Stimulated activated naive CD8-positive, alpha-beta T cell treated with anti-CD3 and anti-CD28 coated beads, Interleukin-15, Interleukin-2, amounts not matched to agents 100 U/mL and 50 U/mL, for 24 hours (primary cell): ENCODE measurements around the gene LRMDA.

ENCODE experiments used
- ATAC-seq: fragments of 150-1000 bp; cut with Tn5 transposase; one replicate; pipeline ENCODE4 v1.10.0; 2021
- DNase-seq: peaks from one replicate; pipeline ENCODE4 v3.0.0; 2021

Gene LRMDA

DNA sequence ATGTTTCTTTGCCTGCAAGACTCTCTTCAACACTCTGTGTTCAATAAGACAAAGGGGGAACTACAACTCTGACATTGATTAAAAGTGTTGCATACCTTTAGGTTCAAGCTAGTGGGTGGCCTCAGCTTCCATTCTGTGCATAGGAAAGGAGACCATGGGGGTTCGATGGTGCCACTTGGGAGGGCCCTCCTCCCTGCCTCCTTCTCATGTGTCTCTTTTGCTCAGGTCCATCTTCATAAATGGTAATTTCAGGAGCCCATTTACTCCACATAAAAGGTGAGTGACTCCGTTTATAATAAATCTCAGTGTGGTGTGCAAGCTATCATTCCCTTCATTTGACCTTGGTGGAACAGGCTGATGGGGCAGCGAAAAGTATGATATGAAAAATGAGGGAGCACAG, 285.1 kb downstream of the LRMDA start:
- no peak for ATAC-seq
- no peak for DNase-seq

DNA sequence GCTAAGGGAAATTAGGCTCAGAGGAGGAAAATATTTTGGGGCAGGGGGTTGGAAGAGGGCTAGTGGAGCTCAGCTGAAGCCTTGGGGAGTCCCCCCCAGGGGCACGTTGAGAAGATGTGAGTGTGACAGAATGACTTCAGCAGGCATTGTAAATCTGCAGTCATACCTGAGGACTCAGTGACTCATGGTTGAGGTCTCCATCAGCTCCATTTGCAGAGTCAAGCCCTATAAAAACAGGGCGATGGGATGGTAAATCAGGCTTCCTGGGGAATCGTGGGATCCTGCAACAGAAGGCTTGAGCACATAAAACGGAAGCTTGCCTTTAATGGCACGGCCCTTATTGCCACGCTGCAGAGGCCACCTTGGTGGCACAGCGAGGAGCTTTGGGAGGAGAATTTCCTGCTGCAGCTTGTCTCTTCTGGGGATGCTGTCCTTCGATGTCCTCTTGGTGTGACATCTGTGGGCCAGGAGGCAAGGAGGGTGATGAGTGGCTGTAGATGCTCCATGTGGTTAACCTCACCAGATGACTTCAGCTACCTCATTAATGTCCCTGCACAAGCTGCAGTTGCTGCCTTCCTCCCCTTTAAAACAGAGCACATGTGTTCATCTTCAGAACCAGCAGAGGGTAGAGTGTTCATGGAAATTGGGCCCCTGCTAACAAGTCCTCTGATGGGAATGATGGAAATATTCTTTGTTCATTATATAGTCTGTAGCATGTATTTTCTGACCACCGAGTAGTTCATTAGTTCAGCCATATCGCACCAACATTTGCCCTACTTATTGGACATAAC, 285.9 kb downstream of the LRMDA start:
- DNase-seq, result no peak
- no peak for ATAC-seq

DNA sequence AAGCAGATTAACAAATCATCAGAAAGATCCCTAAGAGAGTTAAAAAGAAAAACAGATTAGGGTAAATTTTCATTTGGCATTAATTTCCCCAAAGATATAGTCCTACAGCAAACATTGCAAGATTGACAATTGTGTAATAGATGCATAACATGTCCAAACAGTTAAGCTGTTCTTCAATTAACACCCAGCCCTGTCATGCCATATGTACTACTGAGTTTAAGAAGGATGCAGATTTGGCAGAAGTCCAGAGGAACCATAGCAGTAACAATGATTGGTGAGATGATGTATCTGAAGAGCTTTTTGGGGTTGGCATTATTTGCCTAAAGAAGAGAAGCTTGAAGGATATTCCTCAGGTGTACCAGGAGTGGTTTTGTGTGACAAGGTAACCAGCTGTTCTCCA, 287.6 kb downstream of the LRMDA start:
- ATAC-seq, result no peak
- DNase-seq, result no peak

DNA sequence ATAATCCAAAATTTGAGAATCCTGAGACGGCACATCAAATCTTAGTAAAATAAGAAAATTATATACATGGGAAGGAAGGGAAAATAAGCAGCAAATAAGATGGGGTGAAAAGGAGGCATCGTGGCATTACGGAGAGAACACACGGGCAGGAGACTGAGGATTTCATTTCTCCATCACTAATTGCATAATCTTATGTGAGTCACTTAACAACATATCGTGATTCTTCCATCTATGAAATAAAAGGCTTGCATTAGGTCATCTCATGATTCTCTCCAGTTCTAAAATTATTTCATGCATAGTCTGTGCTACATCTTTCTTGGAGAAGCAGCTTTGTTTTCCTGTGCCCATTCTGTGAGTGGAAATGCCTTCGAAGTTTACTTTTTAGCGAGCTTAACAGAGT, 288.7 kb downstream of the LRMDA start:
- ATAC-seq, result no peak
- DNase-seq, result no peak

DNA sequence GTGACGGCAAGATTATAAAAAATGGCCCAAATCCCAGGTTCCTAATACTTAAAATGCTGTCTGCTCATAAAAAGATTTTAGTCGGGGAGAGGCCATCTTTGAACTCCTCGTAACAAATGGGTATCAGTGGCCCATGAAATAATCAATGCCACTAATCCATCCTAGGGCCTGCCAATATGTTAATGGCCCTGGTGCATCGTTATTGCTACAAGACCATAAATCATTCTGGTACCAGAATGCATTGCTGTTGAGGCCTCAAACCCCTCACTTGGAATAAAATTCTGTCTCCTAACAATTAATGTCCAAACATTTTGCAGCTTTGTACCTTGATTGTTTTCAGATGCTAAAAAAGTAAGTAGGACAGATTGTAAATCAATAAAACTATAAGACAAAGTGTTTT, 290.6 kb downstream of the LRMDA start:
- DNase-seq (no peak), ATAC-seq (no peak)

DNA sequence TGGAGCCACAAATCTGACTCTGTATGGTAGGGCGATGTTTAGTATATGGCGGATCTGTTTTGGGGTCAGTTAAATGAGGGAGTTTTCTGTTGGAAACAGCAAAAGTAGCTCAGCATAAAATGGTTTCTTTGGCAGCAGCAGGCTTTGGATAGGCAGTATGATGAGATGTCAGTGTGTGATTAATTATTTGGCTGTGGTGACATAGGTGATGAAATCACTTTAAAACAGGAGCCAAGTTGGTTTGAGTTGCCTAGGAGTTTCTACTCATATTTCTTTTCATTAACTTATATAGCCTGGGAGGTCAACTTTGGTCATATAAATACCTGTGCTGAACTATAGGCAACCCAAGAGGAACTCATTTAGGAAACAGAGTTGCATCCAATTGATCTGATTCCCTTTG, 291.2 kb downstream of the LRMDA start:
- no peak for ATAC-seq
- no peak for DNase-seq

DNA sequence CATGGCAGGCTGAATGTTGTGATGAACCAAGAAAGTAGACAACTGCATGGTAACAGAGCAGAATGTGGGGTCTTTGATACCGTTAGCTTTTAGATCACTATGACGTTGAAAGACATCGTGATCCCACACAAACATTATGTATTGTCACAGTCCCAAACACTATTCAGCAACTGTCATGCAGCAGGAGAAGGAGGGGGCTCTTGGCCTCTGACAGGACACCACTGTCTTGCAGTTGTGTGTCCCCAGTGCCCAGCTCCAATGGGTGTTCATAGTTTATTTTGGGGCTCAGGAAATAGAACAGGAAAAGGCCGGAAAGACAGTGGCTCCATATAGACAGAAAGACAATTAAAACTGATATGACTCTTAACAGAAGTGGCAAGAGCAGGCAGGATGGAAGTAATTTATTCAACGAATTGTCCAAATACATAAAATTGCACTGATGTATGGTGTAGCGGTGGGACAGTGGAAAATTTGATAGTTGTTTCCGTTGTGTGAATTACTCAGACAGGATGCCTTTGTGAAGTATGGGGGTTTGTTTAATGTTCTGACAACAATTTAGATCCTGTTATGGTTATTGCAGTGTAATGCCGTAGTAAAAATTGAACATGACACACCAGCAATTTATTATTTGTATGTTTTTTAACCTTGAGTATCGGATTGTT, 292.0 kb downstream of the LRMDA start:
- no peak for ATAC-seq
- DNase-seq, result no peak

DNA sequence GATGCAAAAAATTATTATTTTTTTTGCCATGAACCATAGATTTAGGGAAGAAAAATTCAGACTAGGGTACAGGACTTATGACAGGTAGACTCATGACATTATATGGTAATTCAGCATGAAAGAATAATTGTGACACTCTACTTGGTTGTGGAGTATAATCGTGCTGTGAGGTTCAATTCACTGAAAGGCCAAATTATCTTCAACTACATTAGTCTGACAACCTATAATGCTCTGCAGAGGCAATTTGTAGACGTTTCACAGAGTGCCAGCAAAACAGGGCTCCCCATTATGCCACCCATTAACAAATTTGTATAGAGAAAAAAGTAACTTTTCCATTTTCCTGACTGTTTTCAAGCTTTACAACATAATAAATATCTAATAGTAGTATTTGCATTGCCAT, 292.6 kb downstream of the LRMDA start:
- ATAC-seq, result no peak
- no peak for DNase-seq

DNA sequence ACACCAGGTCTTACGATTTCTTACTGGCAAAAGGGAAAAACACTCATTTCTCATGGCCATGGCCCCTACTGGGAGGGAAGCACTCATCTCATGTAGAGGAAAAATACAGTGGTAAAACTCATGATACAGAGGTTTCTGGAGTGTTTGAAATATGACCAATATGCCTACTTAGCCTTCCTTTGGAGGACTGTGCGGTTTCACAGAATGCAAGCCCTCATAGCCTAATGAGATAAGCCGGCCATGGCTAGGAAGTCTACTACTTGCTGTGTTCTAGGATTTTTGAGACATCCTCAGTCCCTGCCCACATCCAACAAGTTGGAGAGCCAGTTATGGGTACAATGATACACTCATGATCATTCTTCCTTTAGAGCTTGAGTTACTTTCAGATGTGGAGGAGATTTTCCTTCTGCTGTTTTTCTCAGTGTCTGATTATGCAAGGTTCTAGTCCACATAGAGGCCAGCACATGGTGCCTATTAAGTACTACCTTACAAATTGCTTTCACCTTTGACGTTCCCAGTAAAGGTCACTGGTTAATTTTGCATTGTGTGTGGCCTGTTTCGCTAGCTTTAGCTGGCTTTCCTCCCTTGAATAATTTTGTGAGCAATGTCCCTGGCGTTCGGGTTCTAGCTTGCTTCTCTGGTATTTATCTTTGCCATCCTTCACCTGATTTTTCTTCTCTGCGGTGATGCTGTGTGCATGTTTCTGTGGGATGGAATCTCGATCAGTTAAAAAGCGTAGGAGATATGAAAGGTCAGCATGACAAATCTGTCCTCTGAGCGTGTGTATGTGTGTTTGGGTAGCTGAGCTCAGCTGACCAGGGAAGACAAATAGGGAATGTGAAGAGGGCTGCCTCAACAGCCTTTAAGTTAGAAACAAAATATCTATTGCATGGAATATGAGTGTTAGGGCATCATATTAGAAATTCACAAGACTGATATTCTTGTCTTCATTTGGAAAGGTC, 295.4 kb downstream of the LRMDA start:
- DNase-seq, result no peak
- ATAC-seq, result no peak

DNA sequence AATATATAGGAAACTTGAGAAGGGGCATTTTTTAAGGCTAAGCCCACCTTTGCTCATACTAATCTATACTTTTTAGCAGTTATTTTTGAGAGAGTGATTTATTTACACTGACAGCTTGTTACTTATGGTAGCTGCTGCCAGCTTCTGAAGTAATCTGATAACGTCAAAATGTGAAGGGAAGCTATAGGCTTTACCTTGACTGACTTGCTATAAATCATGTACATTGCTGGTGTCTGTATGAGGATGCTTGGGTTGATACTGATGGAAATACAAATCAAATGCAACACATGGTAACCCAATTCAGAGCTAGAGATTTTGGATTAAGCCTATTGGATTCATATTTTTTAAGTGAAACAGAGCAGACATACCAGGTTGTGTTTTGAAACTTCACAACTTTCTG, 299.4 kb downstream of the LRMDA start:
- DNase-seq, result no peak
- no peak for ATAC-seq

DNA sequence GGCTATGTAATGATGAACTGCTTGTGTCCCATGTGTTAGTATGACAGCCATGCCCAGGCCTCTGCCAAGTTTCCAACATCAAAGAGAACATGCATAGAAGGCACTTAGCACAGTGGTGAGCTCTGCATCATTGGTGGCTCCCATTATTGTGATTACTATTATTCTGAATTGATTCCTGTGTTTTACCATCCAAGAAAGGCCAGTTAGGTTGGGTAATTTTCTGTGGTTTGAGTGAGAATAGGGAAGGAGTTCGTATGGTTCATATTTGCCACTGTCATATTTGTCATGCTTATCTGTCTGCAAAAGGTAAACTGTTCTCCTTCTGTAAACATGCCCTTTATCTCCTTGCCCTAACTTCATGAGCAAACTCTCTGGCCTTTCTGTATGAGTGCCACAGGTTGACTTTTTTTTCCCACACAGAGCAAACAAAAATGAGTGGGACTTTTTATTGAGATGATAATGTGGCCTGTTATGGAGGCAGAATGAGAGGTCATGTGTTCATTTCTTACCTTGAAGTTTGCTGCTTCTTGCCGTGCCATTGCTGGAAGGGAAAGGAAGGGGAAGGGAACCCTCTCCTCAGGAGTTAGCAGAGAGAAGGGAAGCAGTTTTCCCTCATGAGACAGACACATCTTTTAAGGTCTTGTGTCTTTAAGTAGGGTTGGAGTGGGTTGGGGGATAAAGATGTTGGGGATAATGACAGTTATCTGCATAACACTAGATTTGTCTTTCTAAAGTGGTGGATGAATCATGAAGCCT, 301.9 kb downstream of the LRMDA start:
- DNase-seq (no peak), ATAC-seq (no peak)

DNA sequence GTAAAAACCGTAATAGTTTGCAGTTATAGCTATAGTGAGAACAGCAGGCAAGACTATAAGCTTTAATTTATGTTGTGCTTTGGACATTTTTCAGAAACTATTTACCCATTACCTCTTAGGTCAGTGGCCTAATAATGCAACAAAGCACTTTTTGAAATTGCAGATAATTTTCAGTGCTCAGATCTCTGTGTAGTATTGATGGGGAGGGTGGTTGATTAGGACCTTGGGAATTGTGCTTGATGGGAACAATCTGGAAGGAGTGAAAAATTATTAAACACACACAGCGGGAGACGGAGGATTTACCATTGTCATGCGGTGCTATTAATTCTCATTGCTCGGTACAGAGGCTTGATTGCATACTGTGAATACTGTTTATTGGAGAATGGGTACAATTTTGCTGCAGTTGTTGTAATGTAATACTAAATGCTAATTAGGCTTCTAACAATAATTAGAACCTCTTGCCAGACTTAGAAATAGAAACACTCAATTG, 304.8 kb downstream of the LRMDA start:
- ATAC-seq (no peak), DNase-seq (no peak)

DNA sequence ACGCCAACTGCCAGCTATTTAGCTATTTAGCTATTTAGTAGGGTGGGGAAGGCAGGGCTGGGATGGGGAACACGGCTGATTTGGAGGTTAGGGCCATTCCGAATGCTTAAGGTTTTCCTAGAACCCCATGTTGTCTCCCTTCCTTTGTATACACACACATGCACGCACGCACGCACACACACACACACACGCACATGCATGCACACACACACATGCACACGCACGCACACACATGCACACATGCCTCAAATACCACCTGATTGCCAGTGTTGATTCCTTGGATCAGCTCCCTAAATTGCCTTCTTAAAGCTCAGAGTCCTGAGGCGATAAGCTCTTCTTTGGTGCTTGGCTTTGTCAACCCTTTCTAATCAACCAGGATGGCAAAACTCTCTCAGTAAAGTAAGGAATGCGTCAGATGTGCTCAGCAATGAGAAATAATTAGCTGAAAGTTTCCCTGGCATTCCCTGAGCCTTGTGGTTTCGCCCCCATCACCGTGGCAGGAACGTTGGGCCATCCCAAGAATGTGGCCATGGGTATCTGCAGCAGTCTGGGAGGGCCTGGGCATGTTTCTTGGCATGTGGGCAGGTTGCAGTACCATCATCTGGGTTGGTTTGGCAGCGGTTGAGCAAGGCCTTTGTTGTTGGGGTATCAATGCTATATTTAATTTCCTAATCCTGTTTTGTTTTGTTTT, 305.6 kb downstream of the LRMDA start:
- ATAC-seq (no peak), DNase-seq (no peak)

DNA sequence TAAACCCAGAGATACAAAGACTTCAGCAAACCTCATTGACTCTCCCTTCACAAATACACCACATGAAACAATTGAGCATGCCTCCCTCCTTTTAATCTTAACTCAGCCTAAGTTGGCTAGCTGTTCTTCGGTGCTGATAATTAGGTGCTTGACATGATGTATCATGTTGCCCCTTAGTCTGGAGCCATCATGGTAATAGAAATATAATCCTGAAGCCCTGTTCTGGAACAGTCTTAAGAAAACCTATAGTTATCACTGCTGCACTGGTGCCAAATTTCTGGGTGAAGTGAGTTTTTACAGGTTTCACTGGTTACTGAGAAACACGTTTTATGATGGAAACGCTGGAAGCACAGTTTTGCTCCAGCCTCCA, 306.1 kb downstream of the LRMDA start:
- DNase-seq (no peak), ATAC-seq (no peak)

DNA sequence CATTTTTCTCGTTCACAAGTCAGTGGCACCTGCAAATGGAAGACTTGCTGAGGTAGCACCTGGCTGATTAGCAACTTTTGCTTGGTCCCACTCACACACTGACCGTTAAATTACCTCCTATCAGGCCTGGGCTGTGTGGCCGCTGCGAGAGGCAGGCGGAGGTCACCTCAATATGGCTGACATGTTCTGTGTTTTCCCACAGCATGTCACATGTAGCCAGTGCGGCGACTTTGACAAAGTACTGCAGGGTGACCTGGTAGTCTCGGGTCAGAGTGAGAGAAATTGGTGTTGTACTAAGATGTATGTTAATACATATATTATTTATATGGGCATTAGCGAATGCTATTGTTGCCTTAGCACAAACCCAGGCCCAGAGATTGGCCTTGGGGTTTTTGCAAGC, 307.5 kb downstream of the LRMDA start:
- ATAC-seq, result no peak
- no peak for DNase-seq

DNA sequence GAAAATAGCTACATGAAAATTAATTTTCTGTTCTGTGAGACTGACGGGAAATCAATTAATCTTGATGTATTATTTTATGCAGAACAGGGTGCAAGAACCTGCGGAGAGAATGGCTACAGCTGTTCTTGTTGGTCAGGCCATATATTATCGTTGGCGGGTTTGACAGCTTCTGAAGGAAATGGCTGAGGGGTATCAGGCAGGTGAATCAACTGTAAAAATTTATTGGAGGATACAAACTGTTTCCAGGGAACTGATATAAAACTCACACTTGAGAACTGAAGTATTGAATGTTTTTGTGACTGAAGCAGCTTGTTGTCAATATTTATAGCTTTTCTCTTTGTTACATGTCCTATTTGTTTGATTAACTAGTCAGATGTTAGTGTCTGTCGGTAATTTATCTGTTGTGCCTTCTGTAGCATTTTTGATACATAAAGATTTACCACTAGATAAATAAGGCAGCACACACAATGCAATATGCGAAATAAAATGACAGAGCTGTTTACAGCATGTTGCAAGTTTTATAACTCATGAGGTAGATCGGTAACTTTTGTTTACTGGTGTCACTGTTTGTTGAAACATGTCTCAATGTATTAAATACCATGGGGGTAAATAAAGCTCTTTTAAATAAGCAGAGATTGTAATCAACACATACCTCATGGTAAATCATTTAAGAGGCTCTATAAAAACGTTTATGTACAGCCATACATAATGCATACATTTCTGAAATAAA, 308.2 kb downstream of the LRMDA start:
- ATAC-seq, result no peak
- DNase-seq, result no peak

DNA sequence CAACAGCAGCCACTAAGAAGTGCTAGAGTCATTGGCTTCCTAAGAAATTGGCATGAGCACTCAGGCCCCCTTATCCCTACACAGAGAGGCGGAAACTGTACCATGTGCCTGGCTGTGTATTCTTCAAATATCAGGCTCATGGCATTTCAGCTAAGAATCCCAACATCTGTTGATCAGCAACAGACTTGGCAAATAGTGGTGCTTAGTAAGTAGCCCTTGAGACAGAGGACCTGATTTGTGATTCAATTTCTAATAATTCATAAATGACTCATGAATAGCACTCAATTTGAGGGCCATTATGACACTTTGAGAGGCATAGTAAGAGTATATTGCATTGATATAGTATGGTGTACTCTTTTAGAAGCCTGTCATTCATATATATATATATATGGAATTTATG, 309.1 kb downstream of the LRMDA start:
- DNase-seq (no peak), ATAC-seq (no peak)

DNA sequence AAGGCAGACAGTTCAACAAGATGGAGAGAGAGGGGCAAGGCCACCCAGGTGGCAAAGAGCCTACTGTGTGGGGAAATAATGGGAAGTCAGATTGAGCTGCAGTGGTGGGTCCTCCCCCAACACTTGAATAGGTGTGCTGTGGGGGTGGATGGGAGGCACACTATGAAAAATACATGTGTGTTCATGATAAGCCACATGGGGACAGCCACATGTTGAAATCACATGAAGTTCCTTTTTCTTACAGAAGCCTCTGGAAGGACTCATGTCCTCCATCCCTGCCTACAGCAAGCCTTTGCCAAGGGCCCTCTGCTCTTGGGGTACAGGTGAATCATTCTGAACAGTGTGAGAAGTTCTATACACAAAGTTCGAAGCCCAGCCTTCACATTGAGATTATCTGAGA, 310.9 kb downstream of the LRMDA start:
- DNase-seq (no peak), ATAC-seq (no peak)

DNA sequence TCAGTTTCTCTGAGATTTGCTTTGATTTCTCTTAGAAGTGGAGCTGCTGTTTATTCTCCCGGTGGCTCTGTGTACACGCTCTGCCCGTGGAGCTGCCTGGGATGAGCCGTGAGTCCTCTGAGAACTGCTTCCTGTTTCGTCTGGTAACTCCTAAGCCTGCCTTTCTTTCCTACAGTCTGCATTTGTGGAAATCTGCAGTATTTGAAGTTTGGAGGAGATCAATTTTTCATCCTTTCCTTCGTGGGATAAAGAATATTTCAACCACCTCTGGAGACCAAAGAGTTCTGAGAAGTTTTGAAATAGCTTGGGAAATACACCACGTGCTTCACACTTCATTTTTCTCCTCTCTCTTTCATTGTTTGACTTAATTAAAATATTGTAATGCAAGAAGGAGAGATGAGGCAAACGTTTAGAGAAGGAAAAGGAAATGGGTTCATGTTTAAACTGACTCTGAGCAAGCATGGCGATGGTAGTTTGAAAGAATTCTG, 311.9 kb downstream of the LRMDA start:
- ATAC-seq (no peak), DNase-seq (no peak)

DNA sequence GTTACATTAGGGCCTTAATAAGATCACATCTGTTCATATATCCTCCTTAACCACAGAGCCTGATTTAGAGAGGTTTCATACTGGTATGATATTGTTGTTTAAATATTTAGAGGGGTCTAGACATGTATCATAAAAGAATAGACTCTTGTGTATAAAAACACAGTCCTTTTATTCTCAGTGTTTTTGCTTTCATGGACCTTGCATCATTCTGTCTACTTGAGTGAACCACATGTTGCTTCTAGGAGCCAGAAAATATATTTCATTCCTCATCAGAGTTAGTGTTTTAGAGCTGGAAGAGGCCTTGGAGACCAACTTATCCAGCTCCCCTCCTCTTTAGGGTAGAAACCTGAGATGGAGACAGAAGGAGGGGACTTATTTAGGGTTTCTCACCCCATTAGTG, 312.8 kb downstream of the LRMDA start:
- ATAC-seq, result no peak
- no peak for DNase-seq

DNA sequence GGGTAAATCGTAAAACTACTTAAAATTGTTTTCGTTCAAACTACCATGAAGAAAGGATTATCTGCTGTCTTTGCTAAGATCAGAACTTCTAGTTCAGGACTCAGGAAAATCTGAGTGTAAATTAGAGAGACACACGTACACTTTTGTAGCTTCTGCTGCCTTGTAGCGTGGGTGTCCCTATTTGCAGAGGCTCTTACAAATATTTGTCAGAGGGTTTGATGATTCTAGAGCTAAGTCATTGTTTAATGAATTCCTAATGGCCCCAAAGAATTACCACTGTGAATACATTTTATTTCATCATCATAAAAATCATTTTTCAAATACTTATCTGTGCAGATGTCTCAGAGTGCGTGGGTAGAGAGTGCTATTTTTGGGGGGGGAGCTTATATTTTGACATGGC, 314.9 kb downstream of the LRMDA start:
- ATAC-seq, result no peak
- no peak for DNase-seq
